WTC11 (cell line): Measurements from ENCODE around the gene TMEM94.

Experiments
- CREM ChIP-seq: sonication (generic); formaldehyde crosslinking; IDR thresholded peaks from 2 replicates; pipeline ENCODE4 v1.8.1; 2022; ENCODE audit warnings: mild to moderate bottlenecking, missing genetic modification reagents, moderate library complexity
- CTCF ChIP-seq: fragments of 200-600 bp; IDR thresholded peaks from 2 replicates; pipeline ENCODE4 v1.8.0; 2022; ENCODE audit warnings: antibody characterized with exemption
- NFE2L1 ChIP-seq: sonication (generic); formaldehyde crosslinking; IDR thresholded peaks from 2 replicates; pipeline ENCODE4 v1.8.1; 2023; ENCODE audit warnings: missing genetic modification reagents
- NR2C2 ChIP-seq: sonication (generic); formaldehyde crosslinking; IDR thresholded peaks from 2 replicates; pipeline ENCODE4 v1.8.0; 2022; ENCODE audit warnings: mild to moderate bottlenecking, missing genetic modification reagents
- NR3C1 ChIP-seq: sonication (generic); formaldehyde crosslinking; conservative IDR thresholded peaks from 2 replicates; pipeline ENCODE4 v1.8.1; 2023; ENCODE audit warnings: low read depth, mild to moderate bottlenecking, missing genetic modification reagents
- SP1 ChIP-seq: sonication (generic); formaldehyde crosslinking; conservative IDR thresholded peaks from 2 replicates; pipeline ENCODE4 v1.8.1; 2022; ENCODE audit warnings: missing genetic modification reagents
- TP53 ChIP-seq: sonication (generic); formaldehyde crosslinking; IDR thresholded peaks from 2 replicates; pipeline ENCODE4 v1.8.1; 2023; ENCODE audit warnings: mild to moderate bottlenecking, missing genetic modification reagents
- ZBTB43 ChIP-seq: sonication (generic); formaldehyde crosslinking; IDR thresholded peaks from 2 replicates; pipeline ENCODE4 v1.8.1; 2023; ENCODE audit warnings: mild to moderate bottlenecking, missing genetic modification reagents
- TF ChIP-seq, protein P1 (sequence below): sonication (generic); formaldehyde crosslinking; IDR thresholded peaks from 2 replicates; pipeline ENCODE4 v1.8.1; 2022; ENCODE audit warnings: mild to moderate bottlenecking, moderate library complexity, missing genetic modification reagents

- TF ChIP-seq, protein P1, sequence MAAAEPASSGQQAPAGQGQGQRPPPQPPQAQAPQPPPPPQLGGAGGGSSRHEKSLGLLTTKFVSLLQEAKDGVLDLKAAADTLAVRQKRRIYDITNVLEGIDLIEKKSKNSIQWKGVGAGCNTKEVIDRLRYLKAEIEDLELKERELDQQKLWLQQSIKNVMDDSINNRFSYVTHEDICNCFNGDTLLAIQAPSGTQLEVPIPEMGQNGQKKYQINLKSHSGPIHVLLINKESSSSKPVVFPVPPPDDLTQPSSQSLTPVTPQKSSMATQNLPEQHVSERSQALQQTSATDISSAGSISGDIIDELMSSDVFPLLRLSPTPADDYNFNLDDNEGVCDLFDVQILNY (CRISPR knock-in tag): no peak
- TF ChIP-seq TP53 (CRISPR knock-in tag): no peak
- TF ChIP-seq CTCF: no peak
- no peak for TF ChIP-seq SP1 (CRISPR knock-in tag)
- TF ChIP-seq NR2C2 (CRISPR knock-in tag): no peak
- TF ChIP-seq ZBTB43: no peak
- TF ChIP-seq NR3C1: no peak
- TF ChIP-seq NFE2L1 (CRISPR knock-in tag): no peak
- no peak for TF ChIP-seq CREM (CRISPR knock-in tag)
Measured at GRCh38 chr17:75459246-75459589, 2.8 kb downstream of the TMEM94 start.
